Stimulated activated CD4-positive, alpha-beta T cell treated with anti-CD3 and anti-CD28 coated beads, Interleukin-4, amount 100 ng/mL, for 4 hours (primary cell): ENCODE measurements around the gene NUDCD3.
"Not testable (repeated sequence)": the region's sequence is repeated elsewhere in the genome, so short reads cannot be mapped to it uniquely, and the experiment has no call there.

ENCODE experiments used
- DNase-seq, 2 experiments: peaks; one replicate each; pipeline ENCODE4 v3.0.0-alpha.2; 2020

NUDCD3 gene

DNA sequence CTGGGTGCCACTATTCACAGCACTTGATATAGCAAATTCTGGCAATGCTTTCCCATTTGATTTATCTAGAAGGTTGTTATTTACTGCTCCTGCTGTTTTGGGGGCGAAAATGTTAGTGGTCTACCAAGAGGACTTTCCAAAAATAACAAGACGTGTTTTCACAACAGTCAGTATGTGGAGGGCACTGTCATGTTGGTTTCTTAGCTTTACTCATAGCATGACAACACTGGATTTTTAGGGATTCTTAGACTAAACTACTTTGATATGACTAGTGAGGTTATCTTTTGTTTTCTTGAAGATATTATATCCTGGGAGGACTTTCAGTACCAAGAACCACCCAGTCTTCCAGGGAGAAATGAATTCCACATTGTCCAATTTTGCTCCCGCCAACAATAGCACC lies 49.4 kb downstream of the NUDCD3 start:
- no peak for DNase-seq

DNA sequence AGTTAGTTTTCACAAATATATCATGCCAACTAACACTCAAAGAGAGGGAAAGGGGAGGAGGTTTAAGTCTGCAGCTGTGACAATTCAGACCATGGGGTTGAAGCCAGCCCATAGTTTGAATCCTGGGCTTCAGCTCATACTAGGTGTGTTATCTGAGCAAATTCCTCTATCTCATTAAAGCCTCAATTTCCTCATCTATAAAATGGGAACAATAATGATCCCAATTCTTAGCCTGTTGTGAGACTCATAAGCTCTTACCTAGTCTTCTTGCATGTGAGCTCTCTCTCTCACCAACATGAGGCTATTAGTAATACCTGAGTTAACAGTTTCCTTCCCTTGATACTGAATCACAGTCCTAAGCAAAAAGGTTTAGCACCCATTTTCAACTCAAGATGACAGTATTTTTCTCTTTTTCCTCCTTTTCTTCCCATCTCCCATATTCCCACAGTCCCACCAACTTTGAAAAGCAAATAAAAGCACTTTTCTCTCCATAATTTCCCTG lies 49.8 kb downstream of the NUDCD3 start:
- no peak for DNase-seq

DNA sequence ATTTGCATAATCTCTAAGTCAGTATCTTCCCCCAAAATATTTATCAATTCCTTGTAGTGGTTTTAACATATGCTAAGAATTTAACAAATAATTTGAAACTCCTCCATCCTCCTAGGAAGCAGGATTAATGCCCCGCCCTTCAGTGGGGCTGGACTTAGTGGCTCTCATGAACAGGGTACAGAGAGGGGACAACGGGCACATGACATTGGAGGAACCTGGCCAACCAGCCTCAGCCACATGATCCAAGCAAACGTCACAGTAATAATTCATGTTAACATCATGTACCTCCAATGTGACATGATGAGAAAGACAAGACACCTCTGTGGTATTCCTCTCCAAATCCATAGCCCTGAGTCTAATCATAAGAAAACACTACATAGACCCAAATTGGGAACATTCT lies 50.5 kb downstream of the NUDCD3 start:
- no peak for DNase-seq

DNA sequence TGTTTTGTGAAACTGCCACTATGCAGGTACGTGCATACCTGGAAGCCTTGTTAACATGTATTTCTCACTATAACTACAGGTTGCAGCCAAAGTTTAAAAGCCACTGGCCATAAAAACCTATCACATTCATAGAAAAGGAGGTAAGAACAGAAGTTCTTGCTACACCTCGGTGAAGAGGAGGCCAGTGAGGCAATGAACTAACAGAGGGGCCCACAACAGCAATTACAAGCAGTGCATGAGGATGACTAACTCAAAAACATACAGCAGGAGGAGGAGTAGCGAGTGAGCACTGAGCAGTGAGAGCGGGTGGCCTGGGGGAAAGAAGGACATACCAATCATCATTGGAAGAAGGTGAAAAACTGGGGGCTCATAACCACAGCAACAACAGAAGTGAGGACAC lies 51.6 kb downstream of the NUDCD3 start:
- no peak for DNase-seq

DNA sequence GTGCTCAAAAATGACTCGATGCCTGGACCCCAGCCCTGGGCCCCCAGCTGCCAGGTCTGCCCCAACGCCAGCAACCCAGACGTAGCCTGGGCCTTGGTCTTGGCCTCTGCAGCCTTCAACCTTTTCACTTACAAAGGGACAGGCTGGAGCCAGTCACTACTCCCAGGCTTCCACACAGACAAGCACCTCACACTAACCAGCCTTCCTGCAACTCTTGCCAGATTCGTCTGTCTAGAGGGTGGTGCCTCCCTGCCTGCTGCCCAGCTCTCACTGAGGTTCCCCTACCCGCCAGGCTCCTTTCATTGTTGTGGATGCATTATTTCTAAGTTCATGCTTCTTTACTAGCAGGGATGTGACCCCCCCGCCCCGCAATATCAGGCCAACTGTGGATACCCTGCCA lies 56.3 kb downstream of the NUDCD3 start:
- no peak for DNase-seq

DNA sequence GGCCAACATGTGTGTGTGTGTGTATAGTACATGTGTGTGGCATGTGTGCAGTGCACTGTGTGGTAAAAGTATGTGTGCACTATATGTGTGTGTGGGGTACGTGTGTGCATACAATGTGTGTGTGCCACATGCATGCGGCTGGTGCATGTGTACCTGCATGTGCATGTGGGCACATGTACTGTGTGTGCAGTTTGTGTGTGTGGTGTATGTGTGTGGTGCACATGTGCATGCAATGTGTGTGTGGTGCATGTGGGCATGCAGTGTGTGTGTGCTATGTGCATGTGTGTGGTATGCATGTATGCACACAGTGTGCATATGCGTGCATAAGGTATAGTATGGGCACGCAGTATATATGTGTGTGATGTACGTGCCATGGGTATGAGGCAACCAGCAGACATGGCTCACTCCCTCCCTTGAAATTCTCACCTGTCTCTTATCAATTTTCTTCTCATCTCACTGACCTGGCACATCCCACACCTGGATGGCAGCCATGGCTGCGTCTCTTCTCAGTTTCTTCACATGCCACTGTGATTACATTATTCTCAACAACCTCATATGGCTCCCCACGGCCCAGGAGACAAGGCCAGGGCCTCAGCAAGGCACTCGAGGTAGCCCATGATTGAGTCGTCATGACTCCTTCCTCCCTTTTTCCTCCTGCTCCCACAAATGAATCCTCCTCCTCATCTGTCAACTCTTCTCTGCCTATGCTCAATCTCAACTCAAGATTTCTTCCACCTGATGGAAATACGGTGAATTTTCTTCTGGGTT lies 57.0 kb downstream of the NUDCD3 start:
- DNase-seq = no peak

DNA sequence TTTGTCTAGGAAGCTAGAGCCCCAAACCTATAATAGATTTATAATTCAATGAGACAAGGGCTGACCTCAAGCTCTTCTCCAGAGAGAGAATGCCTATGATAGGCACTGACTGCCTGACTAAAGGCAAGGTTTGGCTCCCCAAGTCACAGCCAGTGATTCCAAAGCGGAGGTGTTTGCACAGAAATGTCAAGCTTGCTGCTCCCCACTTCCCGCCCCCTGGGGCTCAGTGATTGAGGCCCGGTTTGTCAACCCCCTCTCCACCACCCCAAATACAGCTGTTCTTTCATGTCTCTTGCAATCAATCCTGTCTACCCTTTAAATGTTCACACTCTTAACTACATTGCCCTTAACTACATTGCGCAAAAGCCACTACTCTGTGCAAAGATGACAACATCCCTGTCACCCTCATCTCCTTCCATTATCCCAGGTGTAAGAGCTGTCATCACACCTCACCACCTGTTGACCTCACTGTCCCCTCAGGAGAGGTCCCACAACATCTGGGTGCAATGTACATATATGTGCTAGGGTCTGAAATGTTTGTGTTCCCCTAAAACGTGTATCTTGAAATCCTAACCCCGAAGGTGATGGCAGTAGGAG lies 58.0 kb downstream of the NUDCD3 start:
- no peak for DNase-seq

DNA sequence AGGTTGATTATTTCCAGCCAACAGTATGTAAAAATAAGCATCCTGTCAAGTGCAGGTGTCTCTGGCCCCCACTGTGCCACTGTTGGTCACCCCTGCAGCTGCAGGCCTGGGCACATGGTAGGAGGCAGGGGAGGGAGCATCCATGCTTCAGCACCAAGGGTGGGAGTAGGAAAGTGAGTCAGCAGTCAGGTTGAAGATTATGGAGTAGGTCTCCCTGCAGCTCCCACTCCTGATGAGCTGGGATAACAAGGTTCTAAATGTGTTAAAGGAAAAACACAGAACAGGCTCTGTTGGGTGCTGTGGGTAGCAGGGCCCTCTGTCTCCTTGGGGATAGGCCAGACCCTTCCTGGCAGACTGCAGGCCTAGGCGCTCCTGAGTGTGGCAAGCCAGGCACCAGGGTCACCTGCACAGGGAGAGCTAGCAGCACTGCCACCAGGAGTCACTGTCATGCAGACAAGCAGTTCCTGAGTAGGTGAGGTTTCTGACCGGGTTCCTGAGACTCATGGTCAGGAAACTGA lies 59.3 kb downstream of the NUDCD3 start:
- DNase-seq = peak in 1 of 2 experiments; percentile 7

DNA sequence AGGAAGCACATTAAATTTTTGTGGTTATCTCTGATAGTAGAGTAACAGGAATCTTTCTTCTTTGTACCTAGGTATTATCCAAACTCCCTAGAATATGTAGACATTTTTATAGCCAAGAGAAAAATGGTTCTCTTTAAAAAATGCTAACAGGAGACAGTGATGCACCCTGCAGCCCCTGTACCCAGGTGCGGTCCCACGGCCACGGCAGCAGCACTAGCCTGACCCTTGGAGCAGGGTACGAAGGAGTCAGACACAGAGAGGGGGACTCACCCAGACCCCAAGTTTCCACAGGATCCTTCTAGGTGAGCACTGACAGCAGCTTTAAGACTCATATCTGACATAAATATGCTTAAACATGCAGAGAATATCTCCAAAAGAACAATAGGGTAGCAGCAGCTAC lies 60.4 kb downstream of the NUDCD3 start:
- DNase-seq = no peak

DNA sequence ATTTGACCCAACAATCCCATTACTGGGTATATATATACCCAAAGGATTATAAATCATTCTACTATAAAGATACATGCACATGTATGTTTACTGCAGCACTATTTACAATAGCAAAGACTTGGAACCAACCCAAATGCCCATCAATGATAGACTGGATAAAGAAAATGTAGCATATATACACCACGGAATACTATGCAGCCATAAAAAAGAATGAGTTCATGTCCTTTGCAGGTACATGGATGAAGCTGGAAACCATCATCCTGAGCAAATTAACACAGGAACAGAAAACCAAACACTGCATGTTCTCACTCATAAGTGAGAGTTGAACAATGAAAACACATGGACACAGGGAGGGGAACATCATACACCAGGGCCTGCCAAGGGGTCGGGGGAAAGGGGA lies 65.7 kb downstream of the NUDCD3 start:
- DNase-seq = not testable (repeated sequence)

DNA sequence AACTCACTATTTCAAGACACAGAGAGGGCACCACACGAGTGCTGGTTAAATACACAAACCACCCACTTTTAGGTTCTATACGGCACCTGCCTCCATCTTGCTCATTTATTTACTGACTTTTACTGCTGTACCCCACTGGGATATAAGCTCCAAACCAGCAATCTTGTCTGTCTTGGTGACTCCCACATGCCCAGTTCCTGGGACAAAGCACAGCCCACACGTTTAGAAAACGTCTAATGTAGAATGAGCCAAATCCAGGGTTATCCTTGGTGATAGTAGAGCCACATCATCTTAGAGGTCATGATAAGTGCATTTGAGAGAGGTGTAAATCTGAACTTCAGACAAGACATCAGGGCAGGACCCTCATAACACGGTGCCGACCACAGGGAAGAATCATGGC lies 73.5 kb downstream of the NUDCD3 start:
- no peak for DNase-seq

DNA sequence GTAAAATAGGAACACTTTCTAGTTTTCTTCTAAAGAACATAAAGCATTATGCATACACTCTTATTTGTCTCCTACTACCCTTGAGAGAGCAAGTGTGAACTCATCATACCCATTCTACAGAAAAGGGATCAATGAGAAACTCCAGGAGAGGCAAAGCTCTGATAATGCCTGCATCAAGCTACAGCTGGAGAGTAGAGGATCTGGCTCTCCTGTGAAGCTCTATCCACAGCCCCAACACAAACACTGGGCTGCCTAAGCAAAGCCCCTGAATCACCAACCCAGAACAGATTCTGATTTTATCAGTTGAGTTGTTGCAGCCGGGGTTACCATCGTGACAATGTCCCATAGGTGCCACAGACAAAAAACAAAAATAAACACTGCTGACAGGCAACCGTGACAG lies 74.9 kb downstream of the NUDCD3 start:
- DNase-seq = no peak

DNA sequence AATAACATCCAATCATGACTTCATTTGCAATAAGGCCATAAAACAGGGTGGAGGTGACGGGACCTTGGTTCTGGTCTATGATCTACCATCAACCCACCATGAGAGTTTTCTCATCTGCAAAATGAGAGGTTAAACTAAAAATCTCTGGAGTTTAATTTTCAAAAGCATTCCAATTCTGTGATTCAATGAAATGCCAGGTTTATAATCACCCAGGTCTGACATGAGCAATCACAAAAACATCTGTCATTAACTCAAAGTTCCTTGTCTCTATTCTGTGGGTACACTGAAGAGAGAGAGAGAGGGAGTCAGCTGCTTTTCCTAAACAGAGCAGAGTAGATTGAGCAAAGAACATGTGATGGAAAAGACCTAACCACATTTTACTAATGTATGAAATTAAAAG lies 75.4 kb downstream of the NUDCD3 start:
- DNase-seq = no peak

DNA sequence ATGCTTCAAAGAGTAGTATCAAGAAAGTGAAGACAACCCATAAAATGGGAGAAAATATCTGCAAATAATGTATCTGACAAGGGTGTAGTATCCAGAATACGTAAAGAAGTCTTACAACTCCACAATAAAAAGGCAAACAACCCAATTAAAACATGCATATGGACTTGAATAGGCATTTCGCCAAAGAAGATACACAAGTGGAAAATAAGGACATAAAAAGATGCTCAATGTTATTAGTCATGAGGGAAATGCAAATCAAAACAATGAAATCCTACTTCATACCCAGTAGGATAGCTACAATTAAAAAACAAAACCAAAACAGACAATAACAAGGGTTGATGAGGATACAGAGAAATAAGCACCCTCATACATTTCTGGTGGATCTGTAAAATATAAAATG lies 79.2 kb downstream of the NUDCD3 start:
- no peak for DNase-seq

DNA sequence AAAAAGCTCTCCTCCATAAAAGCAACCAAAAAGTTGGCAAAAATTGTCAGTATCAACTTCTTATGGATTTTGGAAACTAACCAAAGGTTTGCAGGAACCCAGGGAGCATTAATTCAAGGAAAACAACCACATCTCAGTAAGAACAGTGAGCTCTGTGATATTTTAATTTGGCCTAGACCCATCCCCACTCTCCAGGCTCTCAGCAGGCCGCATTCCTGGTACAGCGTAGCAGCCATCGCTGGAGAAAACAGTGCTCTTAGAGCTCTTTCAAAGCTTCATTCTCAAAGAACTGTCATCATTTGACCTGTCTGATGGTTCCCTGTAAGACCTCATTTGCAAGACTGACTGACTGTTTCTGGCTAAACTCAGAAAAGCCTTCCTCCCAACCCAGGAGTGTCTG lies 81.9 kb downstream of the NUDCD3 start:
- DNase-seq = no peak

DNA sequence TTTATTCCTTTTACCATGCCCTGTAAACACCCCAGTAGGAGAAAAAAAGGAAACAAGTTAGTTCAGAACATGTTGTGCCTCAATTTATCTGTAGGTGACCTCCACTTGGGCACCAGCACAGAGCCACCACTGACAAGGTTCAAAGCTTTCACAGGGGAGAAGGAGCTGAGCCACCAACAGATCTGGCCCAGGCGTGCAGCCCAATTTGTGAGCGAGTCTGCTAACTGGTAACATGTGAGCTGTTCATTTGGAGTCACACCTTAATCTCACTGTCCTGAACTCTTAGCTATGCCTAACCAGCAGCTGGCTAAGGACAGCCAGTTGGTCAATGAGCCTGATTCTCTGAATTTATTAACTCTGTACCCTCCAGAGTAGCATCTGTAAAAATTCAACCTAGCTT lies 86.7 kb downstream of the NUDCD3 start:
- DNase-seq = no peak

DNA sequence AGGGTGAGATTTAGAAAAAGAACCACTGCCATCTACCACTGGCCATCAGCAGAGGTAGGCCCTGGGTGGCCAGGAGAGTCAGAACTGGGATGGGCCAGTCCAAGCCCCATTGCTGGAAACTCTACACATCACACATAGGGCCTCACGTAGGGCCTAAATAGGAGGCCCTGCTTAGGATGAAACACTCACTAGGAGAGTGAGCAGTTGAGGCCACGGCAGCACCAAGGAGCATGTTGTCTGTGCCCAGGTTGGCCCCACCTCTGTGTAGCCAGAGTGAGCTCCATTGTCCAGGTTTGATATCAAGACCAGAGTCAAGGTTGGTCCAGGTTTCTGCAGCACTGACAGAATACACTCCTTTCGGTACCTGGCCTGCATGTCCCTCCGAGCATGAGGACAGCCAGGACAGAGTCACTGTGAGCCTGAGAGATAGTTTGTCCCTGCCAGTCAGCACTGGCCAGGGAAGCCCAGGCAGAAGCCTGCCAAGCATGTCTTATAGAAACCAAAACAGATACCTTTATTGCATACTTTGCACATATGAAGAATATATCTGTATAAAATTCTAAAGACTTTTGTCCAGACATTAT lies 87.2 kb downstream of the NUDCD3 start:
- no peak for DNase-seq

DNA sequence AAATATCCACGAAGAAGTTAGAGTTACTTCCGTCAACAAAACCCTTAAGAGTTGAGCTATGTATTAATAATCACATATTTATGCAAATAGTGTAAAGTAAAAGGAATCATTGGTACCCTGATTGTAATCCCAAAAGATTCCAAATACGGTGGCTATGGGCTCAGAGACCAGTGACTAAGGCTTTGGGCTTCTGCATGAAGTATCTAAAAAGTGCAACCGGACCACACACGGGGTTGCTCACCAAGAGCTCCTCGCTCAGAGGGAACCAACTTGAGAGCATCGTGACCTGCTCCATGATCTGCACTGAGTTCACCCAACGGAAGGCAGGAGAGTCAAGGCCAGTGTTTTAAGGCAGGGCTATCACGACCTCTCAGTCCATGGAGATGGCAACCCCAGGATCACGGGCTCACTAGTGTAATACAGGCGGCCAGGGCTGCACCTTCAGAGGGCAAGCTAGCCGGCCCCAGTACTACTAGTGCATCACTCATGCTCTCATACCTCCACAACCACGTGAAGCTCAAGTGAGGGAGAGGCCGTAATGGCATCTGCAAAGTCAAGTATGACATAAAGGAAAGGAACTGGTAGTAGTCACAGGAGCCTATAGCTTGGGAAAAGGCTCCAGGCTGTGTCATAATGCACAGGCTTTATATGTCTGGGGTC lies 87.9 kb downstream of the NUDCD3 start:
- no peak for DNase-seq

DNA sequence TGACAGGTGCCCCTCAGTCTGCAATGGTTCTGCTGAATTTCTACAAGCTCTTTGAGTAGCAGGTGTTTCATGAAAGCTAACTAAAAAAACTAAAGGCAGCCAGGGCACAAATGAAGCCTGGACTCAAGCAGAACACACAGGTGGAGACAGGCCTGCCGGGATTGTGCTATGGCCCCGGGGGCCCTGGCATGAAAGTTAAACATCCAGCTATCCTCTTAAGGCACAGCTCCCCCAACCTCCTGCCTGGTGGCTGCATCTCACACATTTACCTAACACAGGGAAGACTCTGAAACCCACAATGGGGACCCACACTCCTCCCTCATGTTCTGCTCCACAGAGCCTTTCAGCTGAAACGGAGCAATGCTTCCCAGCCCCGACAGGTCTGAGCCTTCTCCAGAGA lies 88.8 kb downstream of the NUDCD3 start:
- DNase-seq = no peak

DNA sequence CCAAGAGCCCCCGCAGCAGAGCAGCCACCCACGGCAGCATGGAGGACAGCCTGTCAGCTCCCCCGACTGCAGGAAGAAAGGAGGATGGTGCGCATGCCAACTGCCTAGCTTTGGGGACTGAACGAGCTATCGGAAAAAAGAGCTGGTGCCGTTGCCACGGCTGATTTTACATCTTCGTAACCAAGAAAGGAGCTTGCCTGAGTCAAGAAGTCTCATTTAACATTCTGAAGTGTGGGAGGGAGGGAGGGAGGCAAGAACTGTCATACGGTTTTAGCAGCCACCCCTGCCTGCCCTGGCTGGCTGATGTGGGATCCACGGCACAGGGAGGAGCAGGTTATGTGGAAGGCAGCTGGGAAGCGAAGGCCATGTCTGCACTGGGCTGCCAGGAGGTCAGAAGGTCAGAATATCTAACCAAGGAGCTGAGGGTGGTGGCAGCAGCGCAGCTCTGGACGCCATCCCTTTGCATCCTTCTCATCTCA lies 90.4 kb downstream of the NUDCD3 start:
- no peak for DNase-seq

DNA sequence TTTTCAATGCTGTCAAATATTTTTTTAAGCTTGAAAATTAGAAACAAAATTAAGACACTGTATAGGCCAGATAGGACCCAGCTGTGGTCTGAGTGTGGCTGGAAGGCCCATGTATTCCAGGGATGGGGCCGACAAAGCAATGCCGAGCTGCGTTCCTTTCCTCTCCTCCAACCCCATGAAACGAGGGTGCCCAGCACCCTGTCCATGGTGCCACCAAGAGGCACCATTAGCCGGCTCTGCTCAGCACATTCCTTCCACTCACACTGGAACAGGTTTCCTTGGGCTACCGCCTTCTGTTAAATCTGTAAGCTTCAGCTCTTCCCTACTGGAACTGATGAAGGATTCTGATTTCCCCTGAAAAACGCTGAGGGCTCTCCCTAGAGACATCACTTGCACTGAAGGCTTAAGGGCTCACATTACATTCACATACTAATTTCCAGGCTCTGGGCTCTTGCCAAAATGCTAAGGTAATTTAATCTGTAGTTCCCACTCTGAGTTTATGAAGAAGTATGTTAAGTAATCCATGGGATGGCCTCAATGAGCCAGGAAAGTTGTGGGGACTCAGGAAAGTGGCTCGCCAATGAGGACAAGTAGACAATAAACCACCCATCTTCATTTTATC lies 91.4 kb downstream of the NUDCD3 start:
- DNase-seq = no peak

DNA sequence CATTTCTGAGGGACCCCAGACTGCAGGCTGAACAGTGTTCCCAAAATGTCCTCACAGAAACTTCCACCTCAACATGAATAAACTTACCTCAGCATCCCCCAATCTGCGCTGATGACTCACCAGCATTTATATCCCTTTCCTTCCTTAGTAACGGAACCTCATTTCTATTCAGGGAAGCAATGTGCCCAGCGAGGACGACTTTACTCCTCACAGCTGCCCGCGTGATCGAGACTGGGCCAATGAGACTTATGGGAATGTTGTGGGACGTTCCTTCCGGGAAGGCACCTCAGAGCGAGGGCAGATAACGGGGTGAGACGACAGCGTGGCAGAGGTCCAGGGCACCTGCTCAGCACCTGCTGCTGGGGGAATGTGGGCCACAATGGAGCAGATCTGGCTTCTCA lies 91.9 kb downstream of the NUDCD3 start:
- no peak for DNase-seq

DNA sequence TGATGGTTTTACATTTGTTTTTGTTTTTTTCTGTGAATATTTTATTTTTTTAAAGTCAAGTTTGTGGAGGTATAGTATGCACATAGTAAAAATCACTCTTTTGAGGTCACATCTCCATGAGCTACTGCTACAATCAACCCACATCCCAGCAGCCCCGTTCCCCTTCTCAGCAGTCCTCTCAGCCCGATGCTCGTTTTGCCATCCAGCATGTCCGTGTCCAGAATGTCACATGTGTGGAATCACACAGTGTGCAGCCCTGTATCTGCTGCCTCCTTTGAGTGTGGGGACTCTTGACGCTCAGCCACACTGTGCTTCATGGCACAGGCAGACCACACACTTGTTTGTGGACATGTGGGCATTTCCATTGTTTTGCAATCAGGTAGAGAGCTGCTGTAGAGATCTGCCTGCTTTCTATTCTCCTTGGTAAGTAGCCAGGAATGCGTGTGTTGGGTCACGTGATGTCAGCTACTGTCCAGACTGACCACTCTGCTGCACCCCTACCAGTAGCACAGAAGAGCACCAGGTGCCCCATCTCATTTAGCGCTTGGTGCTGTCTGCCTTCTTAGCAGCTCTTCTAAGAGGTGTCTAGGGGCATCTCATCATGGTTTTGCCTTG lies 93.4 kb downstream of the NUDCD3 start:
- no peak for DNase-seq
